ENCODE data around the gene OR8A1.

The OR8A1 gene

GRCh38 chr11:124543554-124543953 lies 26.2 kb upstream of the OR8A1 start, which contains the start of gene OR8B12:
TSS of gene OR8B12 (minus strand) at chr11:124543654. CDS start at chr11:124543654, 0 bp downstream.
- FAIRE-seq (no peak), DNase-seq (ENCODE audit: insufficient read length, low spot score) (no peak)
- TF ChIP-seq SPI1 (IDR thresholded peaks at IDR 0.05; ENCODE audit: low read depth, low read length) = no peak
- no peak for TF ChIP-seq TAF1 (IDR thresholded peaks at IDR 0.05; ENCODE audit: low read depth, low read length)
- no peak for TF ChIP-seq PAX5 (IDR thresholded peaks at IDR 0.05; ENCODE audit: insufficient read depth, low read length, severe bottlenecking)
- no peak for TF ChIP-seq POLR2A (IDR thresholded peaks at IDR 0.05; ENCODE audit: low read depth, low read length)
- no peak for TF ChIP-seq POU2F2 (IDR thresholded peaks at IDR 0.05; ENCODE audit: low read depth, low read length)
- no peak for TF ChIP-seq POLR2AphosphoS5 (IDR thresholded peaks at IDR 0.05; ENCODE audit: low read depth, low read length)

DNA sequence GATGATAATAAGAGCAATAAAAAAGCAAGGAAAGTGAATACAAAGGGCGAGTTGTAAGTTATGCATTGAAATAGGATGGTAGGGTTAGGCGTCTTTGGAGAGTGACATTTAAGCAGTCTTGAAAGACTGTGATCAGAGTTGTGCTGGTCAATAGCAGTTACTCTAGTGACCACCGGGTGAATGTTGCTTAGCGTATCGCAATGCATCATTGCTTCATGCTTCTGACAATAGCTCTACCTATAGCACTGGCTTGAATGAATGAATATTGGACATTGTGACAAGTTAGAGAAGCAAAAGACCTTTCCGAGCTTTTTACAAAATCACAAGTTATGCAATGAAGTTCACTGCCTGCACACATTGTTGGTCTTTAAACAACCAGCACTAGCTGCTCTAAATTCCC lies 18.6 kb upstream of the OR8A1 start:
- FAIRE-seq (no peak), DNase-seq (ENCODE audit: insufficient read length, low spot score) (no peak)
- TF ChIP-seq PAX5 (IDR thresholded peaks at IDR 0.05; ENCODE audit: insufficient read depth, low read length, severe bottlenecking) (no peak), SPI1 (IDR thresholded peaks at IDR 0.05; ENCODE audit: low read depth, low read length) (no peak), POLR2AphosphoS5 (IDR thresholded peaks at IDR 0.05; ENCODE audit: low read depth, low read length) (no peak), POLR2A (IDR thresholded peaks at IDR 0.05; ENCODE audit: low read depth, low read length) (no peak), POU2F2 (IDR thresholded peaks at IDR 0.05; ENCODE audit: low read depth, low read length) (no peak), TAF1 (IDR thresholded peaks at IDR 0.05; ENCODE audit: low read depth, low read length) (no peak)

DNA sequence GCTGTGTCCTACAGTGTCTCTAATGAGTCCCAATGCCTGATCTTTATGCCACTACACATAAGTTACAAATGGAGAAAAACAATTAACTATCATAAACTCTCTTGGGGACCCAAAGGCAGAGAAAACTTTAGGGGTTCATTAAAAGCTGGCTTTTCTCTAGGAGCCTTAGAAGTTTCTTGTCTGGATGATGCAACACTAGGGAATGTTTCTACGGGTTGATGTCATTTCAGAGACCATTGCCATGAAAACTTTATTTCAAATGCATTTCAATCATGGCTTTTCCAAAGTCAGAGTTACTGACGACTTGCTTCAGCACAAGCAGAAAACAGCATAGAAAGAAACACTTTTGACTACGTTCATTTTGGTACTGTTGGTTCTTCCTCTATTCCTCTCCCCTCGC lies 17.8 kb upstream of the OR8A1 start:
- TF ChIP-seq POU2F2 (IDR thresholded peaks at IDR 0.05; ENCODE audit: low read depth, low read length) = no peak
- TF ChIP-seq POLR2AphosphoS5 (IDR thresholded peaks at IDR 0.05; ENCODE audit: low read depth, low read length) = no peak
- no peak for TF ChIP-seq POLR2A (IDR thresholded peaks at IDR 0.05; ENCODE audit: low read depth, low read length)
- no peak for TF ChIP-seq TAF1 (IDR thresholded peaks at IDR 0.05; ENCODE audit: low read depth, low read length)
- no peak for TF ChIP-seq PAX5 (IDR thresholded peaks at IDR 0.05; ENCODE audit: insufficient read depth, low read length, severe bottlenecking)
- TF ChIP-seq SPI1 (IDR thresholded peaks at IDR 0.05; ENCODE audit: low read depth, low read length) = no peak
- FAIRE-seq = no peak
- no peak for DNase-seq (ENCODE audit: insufficient read length, low spot score)

- DNase-seq (ENCODE audit: insufficient read length, low spot score) (no peak), FAIRE-seq (no peak)
- TF ChIP-seq POLR2A (IDR thresholded peaks at IDR 0.05; ENCODE audit: low read depth, low read length) (no peak), TAF1 (IDR thresholded peaks at IDR 0.05; ENCODE audit: low read depth, low read length) (no peak)
Measured at GRCh38 chr11:124556828-124557227, 13.0 kb upstream of the OR8A1 start.

GRCh38 chr11:124570160-124570559 lies 363 bp downstream of the OR8A1 start:
- DNase-seq (ENCODE audit: insufficient read length, low spot score) = no peak
- TF ChIP-seq POLR2A (IDR thresholded peaks at IDR 0.05; ENCODE audit: low read depth, low read length) (no peak), PAX5 (IDR thresholded peaks at IDR 0.05; ENCODE audit: insufficient read depth, low read length, severe bottlenecking) (no peak), TAF1 (IDR thresholded peaks at IDR 0.05; ENCODE audit: low read depth, low read length) (no peak), SPI1 (IDR thresholded peaks at IDR 0.05; ENCODE audit: low read depth, low read length) (no peak), POLR2AphosphoS5 (IDR thresholded peaks at IDR 0.05; ENCODE audit: low read depth, low read length) (no peak), POU2F2 (IDR thresholded peaks at IDR 0.05; ENCODE audit: low read depth, low read length) (no peak)
- no peak for FAIRE-seq

- FAIRE-seq (no peak), DNase-seq (ENCODE audit: insufficient read length, low spot score) (no peak)
- TF ChIP-seq PAX5 (IDR thresholded peaks at IDR 0.05; ENCODE audit: insufficient read depth, low read length, severe bottlenecking) = no peak
- no peak for TF ChIP-seq POU2F2 (IDR thresholded peaks at IDR 0.05; ENCODE audit: low read depth, low read length)
- no peak for TF ChIP-seq TAF1 (IDR thresholded peaks at IDR 0.05; ENCODE audit: low read depth, low read length)
- TF ChIP-seq POLR2AphosphoS5 (IDR thresholded peaks at IDR 0.05; ENCODE audit: low read depth, low read length) = no peak
- TF ChIP-seq POLR2A (IDR thresholded peaks at IDR 0.05; ENCODE audit: low read depth, low read length) = no peak
- no peak for TF ChIP-seq SPI1 (IDR thresholded peaks at IDR 0.05; ENCODE audit: low read depth, low read length)
Measured at GRCh38 chr11:124577716-124578427, 8.1 kb downstream of the OR8A1 start.

- FAIRE-seq (no peak), DNase-seq (ENCODE audit: insufficient read length, low spot score) (no peak)
- no peak for TF ChIP-seq PAX5 (IDR thresholded peaks at IDR 0.05; ENCODE audit: insufficient read depth, low read length, severe bottlenecking)
- TF ChIP-seq POU2F2 (IDR thresholded peaks at IDR 0.05; ENCODE audit: low read depth, low read length) = no peak
- no peak for TF ChIP-seq POLR2AphosphoS5 (IDR thresholded peaks at IDR 0.05; ENCODE audit: low read depth, low read length)
- TF ChIP-seq SPI1 (IDR thresholded peaks at IDR 0.05; ENCODE audit: low read depth, low read length) = no peak
- no peak for TF ChIP-seq TAF1 (IDR thresholded peaks at IDR 0.05; ENCODE audit: low read depth, low read length)
- TF ChIP-seq POLR2A (IDR thresholded peaks at IDR 0.05; ENCODE audit: low read depth, low read length) = no peak
Measured at GRCh38 chr11:124578761-124579160, 9.0 kb downstream of the OR8A1 start.

GRCh38 chr11:124581817-124582216 lies 12.0 kb downstream of the OR8A1 start:
- no peak for FAIRE-seq
- no peak for DNase-seq (ENCODE audit: insufficient read length, low spot score)
- TF ChIP-seq PAX5 (IDR thresholded peaks at IDR 0.05; ENCODE audit: insufficient read depth, low read length, severe bottlenecking) = no peak
- no peak for TF ChIP-seq POU2F2 (IDR thresholded peaks at IDR 0.05; ENCODE audit: low read depth, low read length)
- no peak for TF ChIP-seq TAF1 (IDR thresholded peaks at IDR 0.05; ENCODE audit: low read depth, low read length)
- TF ChIP-seq POLR2AphosphoS5 (IDR thresholded peaks at IDR 0.05; ENCODE audit: low read depth, low read length) = no peak
- TF ChIP-seq POLR2A (IDR thresholded peaks at IDR 0.05; ENCODE audit: low read depth, low read length) = no peak
- TF ChIP-seq SPI1 (IDR thresholded peaks at IDR 0.05; ENCODE audit: low read depth, low read length) = no peak

- TF ChIP-seq SPI1 (IDR thresholded peaks at IDR 0.05; ENCODE audit: low read depth, low read length) (no peak), TAF1 (IDR thresholded peaks at IDR 0.05; ENCODE audit: low read depth, low read length) (no peak), PAX5 (IDR thresholded peaks at IDR 0.05; ENCODE audit: insufficient read depth, low read length, severe bottlenecking) (no peak), POLR2AphosphoS5 (IDR thresholded peaks at IDR 0.05; ENCODE audit: low read depth, low read length) (no peak), POLR2A (IDR thresholded peaks at IDR 0.05; ENCODE audit: low read depth, low read length) (no peak), POU2F2 (IDR thresholded peaks at IDR 0.05; ENCODE audit: low read depth, low read length) (no peak)
- no peak for FAIRE-seq
- no peak for DNase-seq (ENCODE audit: insufficient read length, low spot score)
Measured at GRCh38 chr11:124582565-124582964, 12.8 kb downstream of the OR8A1 start.

DNA sequence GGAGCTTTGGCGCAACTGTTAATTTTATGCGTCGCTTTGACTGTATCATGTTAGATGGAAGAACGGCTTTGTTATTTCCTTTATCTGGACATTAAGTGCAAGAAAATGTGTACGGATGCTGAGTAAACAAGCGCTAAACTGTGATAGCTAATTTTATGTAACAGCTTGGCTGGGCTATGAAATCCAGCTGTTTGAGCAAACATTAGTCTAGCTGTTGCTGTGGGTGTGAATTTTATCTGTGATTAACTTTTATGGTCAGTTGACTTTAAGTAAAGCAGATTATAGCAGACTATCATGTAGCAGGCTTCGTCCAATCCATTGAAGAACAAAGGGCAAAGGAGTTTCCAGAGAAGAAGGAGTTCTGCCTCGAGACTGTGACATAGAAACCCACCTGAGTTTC lies 14.0 kb downstream of the OR8A1 start:
- DNase-seq (ENCODE audit: insufficient read length, low spot score) = no peak
- FAIRE-seq = no peak
- TF ChIP-seq PAX5 (IDR thresholded peaks at IDR 0.05; ENCODE audit: insufficient read depth, low read length, severe bottlenecking) = no peak
- TF ChIP-seq POU2F2 (IDR thresholded peaks at IDR 0.05; ENCODE audit: low read depth, low read length) = no peak
- no peak for TF ChIP-seq POLR2A (IDR thresholded peaks at IDR 0.05; ENCODE audit: low read depth, low read length)
- no peak for TF ChIP-seq TAF1 (IDR thresholded peaks at IDR 0.05; ENCODE audit: low read depth, low read length)
- no peak for TF ChIP-seq SPI1 (IDR thresholded peaks at IDR 0.05; ENCODE audit: low read depth, low read length)
- no peak for TF ChIP-seq POLR2AphosphoS5 (IDR thresholded peaks at IDR 0.05; ENCODE audit: low read depth, low read length)

Measured in GM12891 (cell line).